HG03565 (cell line): ENCODE data around the gene CSAG3.

Experiments used
- ATAC-seq: cut with Tn5 transposase; IDR thresholded peaks from one replicate; pipeline ENCODE4 v1.9.1; 2021; ENCODE audit warnings: mild to moderate bottlenecking, moderate library complexity; ENCODE audit not compliant: unreplicated experiment

Gene CSAG3

DNA sequence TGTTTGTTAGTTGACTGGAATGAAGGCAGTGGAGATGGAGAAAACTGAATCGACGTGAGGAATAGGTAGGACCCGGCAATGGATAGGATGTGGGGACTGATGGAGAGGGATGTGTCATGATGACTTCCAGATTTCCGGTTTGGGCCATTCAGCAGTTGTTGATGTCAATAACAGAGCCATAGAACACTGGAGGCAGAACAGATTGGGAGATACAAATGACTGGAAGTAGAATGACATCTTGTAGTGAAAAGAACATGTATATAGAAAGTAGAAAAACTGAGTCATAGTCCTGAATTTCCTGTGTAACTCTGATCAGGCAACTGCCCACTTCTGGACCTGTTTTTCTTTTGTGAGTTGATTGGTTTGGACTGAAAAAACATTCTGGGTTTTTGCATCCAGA is 47.0 kb downstream of the CSAG3 start:
- ATAC-seq, result no peak
